Upper lobe of left lung (tissue), 4 donors: ENCODE measurements around the gene WWC1.

Experiments
- CTCF ChIP-seq, 6 experiments: fragments of 450-650 bp in 4 of 6; fragments of 200-600 bp in 2 of 6; sonication (generic) in 2 of 6; IDR thresholded peaks; one replicate each; pipeline ENCODE4 v1.5.1; 2016 to 2019; ENCODE audit warnings: antibody characterized with exemption in 6 of 6
- POLR2A ChIP-seq, 4 donors: fragments of 450-650 bp; IDR thresholded peaks; one replicate each; pipeline ENCODE4 v1.5.1; 2016 to 2017; ENCODE audit warnings: antibody characterized with exemption in 4 of 4, mild to moderate bottlenecking in 2 of 4

GRCh38 chr5:168438349-168438748 lies 146.9 kb downstream of the WWC1 start:
- TF ChIP-seq CTCF (IDR thresholded peaks at IDR 0.05) (no peak), POLR2A (IDR thresholded peaks at IDR 0.05) (no peak)
